Choroid plexus epithelial cell (primary cell): ENCODE results near the gene ITK.
"Not testable (repeated sequence)": the region's sequence is repeated elsewhere in the genome, so short reads cannot be mapped to it uniquely, and the experiment has no call there.

Experiments
- DNase-seq: peaks from one replicate; pipeline ENCODE4 v3.0.0-alpha.2; 2010; ENCODE audit warnings: low read depth
- H3K4me3 ChIP-seq: 2 replicates; pipeline ENCODE4 v1.5.1; 2011; ENCODE audit warnings: low read depth, mild to moderate bottlenecking, control low read depth, low read length, moderate library complexity
- CTCF ChIP-seq: conservative IDR thresholded peaks from 2 replicates; pipeline ENCODE4 v1.5.1; 2011; ENCODE audit warnings: low read depth, mild to moderate bottlenecking, control low read depth, inconsistent platforms, low read length, moderate library complexity

ITK gene

GRCh38 chr5:157184117-157184670 lies 3.6 kb downstream of the ITK start:
- no peak for TF ChIP-seq CTCF
- no peak overlapping the region for H3K4me3 ChIP-seq
- DNase-seq = no peak

GRCh38 chr5:157185122-157185521 lies 4.5 kb downstream of the ITK start:
- DNase-seq = not testable (repeated sequence)

GRCh38 chr5:157186309-157187045 lies 5.8 kb downstream of the ITK start:
- no peak overlapping the region for H3K4me3 ChIP-seq

More at GRCh38 chr5:157185122-157185521, 4.5 kb downstream of the ITK start:
- not testable (repeated sequence) for H3K4me3 ChIP-seq

GRCh38 chr5:157187046-157187754 lies 6.6 kb downstream of the ITK start:
- no peak for DNase-seq
- H3K4me3 ChIP-seq = no peak overlapping the region
- TF ChIP-seq CTCF = no peak

More at GRCh38 chr5:157186309-157187045, 5.8 kb downstream of the ITK start:
- no peak for DNase-seq
- no peak for TF ChIP-seq CTCF

GRCh38 chr5:157188270-157188669 lies 7.6 kb downstream of the ITK start:
- TF ChIP-seq CTCF = no peak
- DNase-seq = no peak
- H3K4me3 ChIP-seq = no peak overlapping the region

DNA sequence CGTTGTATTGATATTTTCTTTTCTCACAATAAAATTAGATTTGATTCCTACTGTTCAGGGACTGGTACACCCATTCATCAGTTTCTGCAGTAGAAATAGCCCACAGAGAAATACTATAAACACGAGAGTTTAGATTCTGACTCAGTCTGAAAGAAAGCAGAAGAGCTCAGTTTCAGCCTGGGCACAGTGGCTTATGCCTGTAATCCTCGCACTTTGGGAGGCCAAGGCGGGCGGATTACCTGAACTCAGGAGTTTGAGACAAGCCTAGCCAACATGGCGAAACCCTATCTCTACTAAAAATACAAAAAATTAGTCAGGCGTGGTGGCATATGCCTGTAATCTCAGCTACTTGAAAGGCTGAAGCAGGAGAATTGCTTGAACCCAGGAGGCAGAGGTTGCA lies 8.6 kb downstream of the ITK start:
- no peak for DNase-seq
- TF ChIP-seq CTCF = no peak
- H3K4me3 ChIP-seq = no peak overlapping the region

DNA sequence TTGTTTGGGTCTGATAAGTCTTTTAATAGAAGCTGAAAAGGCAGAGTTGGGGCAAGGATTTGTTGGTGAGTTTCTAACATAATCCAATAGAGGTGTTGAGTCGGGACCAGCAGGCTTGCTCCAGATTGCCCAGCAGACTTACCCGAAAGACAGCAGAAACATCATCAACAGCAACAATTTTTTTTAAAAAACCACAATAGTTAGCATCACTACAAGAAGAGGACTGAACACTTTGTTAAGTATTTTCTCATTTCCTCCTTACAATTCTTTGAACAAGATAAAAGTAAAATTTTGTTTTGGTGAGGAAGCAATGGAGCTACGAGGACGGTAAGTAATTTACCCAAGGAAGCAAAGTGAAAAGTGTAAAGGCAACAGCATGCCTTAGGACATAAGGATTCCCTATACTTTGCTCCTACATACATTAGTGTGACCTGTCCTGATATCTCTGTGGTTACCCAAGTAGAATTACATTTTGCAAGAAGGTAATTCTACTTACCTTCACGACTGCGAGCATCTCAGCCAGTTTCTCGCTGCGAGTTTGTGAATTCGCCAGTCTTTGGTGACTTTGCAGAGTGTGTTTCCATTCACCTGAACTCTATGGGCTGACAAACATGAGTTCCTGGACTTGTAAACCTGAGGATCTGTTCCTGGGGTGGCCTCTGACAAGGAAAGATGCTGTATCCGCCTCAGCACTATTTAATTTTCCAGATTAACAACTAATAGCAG lies 13.2 kb downstream of the ITK start:
- H3K4me3 ChIP-seq = no peak overlapping the region
- no peak for TF ChIP-seq CTCF
- DNase-seq = no peak
